22Rv1 (cell line): ENCODE results near the gene FAM76A.
A peak's percentile ranks its signal among the peaks of the same experiment; 100 is the strongest.

Source experiments
- H3K27ac ChIP-seq: fragments of 450-650 bp; 2 replicates; pipeline ENCODE4 v1.5.1; 2017
- ZFX ChIP-seq: fragments of 450-650 bp; IDR thresholded peaks from 2 replicates; pipeline ENCODE4 v1.6.1; 2017; ENCODE audit warnings: antibody characterized with exemption, borderline replicate concordance
- TF ChIP-seq, protein P1 (sequence below): fragments of 450-650 bp; IDR thresholded peaks from 2 replicates; pipeline ENCODE4 v1.5.1; 2017; ENCODE audit warnings: mild to moderate bottlenecking

Gene FAM76A

DNA sequence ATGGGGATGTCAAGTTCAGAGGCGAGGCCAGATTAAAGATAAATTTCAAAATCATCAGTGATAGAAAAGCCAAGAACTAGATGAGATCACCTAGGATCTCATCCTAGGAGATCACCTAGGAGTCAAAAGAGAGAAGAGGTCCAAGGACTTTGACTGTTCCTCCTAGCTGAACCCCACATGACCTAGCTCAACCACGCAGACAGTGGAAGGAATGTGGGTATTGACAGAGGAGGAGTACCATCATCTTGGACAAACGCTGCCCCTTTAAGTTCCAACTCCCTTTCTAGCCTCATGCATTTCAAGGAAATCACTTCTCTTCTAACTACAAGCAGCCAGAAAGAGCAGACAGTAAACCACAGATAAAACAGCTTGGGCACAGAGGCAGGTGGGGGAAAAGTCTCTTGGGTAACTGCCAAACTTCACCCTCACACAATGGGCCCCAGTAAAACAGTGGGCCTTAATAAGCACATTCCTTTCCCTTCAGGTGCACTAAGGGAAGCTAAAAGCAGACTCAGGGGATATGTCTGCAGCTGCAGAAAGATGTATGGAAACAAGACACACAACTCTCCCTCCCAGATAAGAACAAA, 12.5 kb upstream of the FAM76A start:
- no peak overlapping the region for H3K27ac ChIP-seq
- TF ChIP-seq, protein P1, sequence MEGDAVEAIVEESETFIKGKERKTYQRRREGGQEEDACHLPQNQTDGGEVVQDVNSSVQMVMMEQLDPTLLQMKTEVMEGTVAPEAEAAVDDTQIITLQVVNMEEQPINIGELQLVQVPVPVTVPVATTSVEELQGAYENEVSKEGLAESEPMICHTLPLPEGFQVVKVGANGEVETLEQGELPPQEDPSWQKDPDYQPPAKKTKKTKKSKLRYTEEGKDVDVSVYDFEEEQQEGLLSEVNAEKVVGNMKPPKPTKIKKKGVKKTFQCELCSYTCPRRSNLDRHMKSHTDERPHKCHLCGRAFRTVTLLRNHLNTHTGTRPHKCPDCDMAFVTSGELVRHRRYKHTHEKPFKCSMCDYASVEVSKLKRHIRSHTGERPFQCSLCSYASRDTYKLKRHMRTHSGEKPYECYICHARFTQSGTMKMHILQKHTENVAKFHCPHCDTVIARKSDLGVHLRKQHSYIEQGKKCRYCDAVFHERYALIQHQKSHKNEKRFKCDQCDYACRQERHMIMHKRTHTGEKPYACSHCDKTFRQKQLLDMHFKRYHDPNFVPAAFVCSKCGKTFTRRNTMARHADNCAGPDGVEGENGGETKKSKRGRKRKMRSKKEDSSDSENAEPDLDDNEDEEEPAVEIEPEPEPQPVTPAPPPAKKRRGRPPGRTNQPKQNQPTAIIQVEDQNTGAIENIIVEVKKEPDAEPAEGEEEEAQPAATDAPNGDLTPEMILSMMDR: no peak
- TF ChIP-seq ZFX: no peak

DNA sequence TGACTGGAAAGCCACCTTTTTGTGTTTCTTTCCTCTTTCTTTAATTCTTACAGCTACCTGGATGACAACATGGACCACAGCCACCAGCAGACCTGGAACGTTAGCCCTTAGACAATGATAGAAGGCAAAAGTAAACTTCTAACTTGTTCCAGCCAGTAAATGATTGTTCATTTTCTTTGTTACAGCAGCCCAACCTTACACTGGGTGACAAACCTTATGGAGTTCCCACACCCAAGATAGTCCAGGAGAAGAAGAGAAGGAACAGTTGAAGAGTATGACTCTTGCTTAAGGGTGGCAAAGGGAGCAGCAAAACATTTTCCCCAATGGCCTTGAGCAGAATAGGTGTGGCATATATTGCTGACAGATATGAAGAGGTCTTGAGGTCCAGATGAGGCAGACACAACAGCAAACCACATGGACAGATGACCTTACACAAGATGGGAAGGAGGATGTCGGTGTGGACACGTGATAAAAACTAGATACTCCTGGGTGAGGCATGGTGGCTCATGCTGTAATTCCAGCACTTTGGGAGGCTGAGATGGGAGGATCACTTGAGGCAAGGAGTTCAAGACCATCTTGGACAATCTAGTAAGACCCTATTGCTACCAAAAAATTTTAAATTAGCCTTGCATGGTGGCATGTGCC, 11.8 kb upstream of the FAM76A start:
- TF ChIP-seq, protein P1: no peak
- TF ChIP-seq ZFX: no peak
- H3K27ac ChIP-seq: no peak overlapping the region

DNA sequence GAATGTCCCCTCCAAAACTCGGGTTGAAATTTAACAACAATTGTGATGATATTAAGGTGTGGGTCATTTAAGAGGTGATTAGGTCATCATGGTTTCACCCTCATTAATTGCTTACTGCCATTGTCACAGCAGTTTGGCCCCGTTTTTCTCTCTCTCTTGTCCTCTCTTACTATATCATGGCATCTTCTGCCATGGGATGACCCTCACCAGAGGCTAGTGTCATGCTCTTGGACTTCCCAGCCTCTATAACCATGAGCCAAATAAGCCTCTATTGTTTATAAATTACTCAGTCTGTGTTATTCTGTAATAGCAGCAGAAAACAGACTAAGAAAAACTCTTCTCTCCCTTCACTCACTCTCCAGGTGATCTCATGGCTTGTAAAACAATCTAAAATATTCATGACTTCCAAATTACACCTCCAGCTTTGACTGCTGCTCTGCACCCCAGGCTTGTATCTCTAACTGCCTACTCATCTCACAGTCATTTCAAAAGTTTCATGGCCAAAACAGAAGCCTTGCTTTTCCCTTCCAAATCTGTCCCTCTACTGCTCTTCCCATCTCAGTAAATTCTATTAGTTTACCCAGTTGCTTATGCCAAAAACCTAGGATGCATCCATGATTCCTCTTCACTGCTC, 9.4 kb upstream of the FAM76A start:
- TF ChIP-seq, protein P1: no peak
- TF ChIP-seq ZFX: no peak
- H3K27ac ChIP-seq: no peak overlapping the region

DNA sequence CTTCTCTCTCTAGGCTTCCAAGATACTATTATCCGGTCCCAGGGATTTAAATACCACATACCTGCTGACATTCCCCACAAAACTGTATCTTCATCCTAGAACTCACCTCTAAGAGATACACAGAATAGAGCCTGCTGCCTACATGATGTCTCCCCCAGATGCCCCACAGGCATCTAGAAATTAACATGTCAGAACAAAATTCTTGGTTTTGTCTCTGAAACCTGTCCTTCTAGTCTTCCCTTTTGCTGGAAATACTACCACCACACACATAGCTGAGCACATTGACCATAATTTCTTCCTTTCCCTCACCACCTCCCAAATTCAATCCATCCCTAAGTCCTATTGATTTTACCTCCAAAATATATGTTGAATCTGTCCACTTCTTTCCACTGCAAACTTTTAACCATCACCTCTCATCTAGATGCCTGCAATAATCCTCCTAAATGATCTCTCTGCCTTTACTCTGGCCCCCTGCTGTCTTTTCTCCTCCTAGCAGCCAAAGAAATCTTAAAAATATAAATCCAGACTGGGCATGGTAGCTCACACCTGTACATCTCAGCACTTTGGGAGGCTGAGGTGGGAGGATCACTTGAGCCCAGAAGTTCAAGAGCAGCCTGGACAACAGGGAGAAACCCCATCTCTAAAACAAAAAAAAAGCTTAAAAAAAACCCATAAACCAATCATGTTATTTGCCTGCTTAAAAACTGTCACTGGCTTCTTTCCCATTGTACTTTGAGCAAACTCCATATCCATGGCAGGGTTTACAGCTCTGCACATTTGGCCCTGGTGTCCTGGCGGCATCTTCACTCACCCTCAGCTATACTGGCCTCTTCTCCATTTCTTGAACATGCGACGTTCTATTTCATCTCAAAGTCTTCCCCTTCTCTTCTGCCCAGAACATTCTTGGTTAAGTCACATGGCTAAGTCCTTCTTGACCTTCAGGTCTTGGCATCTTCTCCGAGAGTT, 6.2 kb upstream of the FAM76A start:
- TF ChIP-seq, protein P1: 0 out of 2 replicates have a peak, but pooled peaks have one; percentile 8
- no peak for TF ChIP-seq ZFX
- no peak overlapping the region for H3K27ac ChIP-seq

DNA sequence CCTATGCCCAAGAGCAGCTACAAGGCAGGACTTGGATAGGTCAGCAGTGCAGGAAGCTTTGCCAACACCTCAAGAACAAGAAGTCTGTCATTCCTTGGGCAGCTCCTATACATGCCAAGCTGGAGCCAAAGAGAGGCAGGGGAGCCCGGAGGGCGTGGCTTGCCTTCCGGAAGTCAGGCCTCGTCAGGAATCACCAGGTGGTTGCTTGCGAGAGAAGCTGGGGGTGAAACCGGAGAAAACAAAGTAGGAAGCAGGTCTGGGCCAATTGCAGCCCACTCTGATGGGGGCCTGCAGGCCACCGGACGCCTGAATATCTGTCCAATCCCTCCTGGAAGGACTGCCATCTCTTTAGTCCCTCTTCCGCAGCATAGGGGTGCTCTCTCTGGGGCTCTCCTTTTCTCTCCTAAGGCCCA, 794 bp upstream of the FAM76A start:
- no peak overlapping the region for H3K27ac ChIP-seq
- no peak for TF ChIP-seq ZFX
- TF ChIP-seq, protein P1: no peak

DNA sequence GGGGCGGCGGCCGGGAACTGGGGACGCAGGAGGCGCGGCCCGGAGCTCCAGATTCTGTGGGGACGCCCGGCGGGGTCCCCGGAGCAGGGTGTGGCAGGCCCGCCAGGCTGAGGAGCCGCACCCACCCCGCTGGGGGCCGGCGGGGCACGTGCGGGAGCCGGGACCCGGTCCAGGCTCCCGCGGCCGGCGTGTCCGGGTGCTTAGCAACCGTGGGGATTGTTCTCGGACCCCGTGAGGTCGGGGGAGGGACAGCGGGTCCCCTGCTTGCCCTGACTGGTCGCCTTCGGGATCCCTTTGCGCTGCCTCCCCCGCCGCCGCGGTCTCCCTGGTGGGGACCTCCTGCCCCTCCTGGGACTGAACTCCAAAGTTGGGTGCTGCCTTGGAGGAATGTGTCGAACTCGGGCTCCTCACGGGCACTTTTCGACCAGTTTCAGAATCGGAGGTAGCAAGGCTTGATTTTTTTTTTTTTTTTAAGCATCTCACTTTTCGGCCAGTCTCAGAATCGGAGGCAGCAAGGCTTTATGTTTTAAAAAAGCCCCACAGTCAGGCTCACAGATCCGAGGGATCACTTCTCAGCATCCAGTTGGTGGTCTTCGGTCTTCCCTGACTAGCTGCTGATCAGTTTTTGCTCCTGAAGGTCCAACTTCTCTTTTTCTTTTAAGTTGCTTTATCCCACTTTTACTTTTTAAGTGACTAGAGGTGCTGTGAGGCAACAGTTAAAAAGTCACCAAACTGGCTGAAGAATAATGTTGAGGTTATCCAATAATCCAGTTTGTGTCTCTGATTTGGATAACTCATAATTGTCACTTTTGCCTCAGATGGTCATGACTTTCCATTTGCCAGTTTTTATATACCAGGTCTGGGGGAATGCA, 648 bp downstream of the FAM76A start:
- peak overlapping the region; percentile 56 for H3K27ac ChIP-seq
- no peak for TF ChIP-seq ZFX
- TF ChIP-seq, protein P1: no peak
